C4-2B (cell line): ENCODE measurements around the gene CD247.

Source experiments
- CTCF ChIP-seq: fragments of 450-650 bp; conservative IDR thresholded peaks from 2 replicates; pipeline ENCODE4 v1.5.1; 2017; ENCODE audit warnings: mild to moderate bottlenecking
- ZFX ChIP-seq: fragments of 450-650 bp; IDR thresholded peaks from 2 replicates; pipeline ENCODE4 v1.6.1; 2017

DNA sequence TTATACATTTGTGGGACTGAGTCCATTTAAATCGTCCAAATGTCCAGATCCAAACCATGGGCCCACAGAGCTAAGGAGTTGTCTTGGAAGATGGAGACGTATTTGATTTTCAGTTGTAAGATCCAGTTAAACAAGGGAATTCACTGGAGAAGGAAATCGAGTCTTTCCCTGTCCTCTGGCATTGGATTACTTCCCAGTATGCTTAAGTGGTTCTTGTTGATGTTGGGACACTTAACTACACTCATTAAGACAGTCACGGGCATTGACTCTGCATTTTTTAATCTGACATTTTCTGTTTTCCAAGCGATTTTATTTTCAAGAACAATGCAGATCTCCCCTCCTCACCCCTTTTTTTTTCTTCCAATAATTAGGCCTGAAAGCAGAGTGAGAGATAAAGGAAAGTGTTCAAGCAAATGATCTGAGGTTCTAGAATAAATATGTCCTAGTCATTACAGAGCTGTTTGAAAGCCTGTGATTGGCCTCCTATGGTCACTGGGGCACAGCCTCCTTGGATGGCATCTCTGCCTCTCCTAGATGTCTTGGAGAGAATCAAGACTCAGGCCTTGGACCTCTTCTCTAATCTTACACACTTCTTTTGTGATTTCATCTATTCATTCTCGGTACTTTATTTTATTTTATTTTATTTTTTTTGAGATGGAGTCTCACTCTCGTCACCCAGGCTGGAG lies 48.9 kb downstream of the CD247 start:
- TF ChIP-seq CTCF (no peak), ZFX (no peak)
